GM10266 (cell line): ENCODE results near the gene HPSE2.

Source experiments
- DNase-seq: peaks from one replicate; pipeline ENCODE4 v3.0.0; 2012; ENCODE audit errors: extremely low spot score
- TF ChIP-seq, protein P1 (sequence below): IDR thresholded peaks from 2 replicates; pipeline ENCODE4 v1.5.1; 2012; ENCODE audit warnings: mild to moderate bottlenecking, low read depth; ENCODE audit not compliant: control insufficient read depth, insufficient read depth; ENCODE audit errors: missing control alignments

Gene HPSE2

DNA sequence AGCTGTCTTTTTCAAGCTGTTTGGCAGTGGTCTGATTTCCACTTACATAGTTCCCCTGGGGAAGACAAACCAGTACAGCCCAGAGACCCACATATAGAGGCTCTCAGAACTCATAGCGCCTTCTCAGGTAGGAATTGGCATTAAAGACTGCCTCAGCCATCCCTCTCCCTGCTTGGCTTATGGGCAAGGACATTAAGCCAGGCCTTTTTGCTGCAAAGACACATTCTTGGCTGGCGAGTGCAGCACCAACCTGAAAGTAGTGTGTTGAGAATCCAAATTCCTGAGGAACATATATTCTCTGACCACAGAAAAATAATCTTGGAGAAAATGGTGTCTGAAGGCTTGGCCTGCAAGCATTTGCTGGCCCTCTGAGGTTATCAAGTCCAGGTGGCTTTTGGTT is 749.7 kb downstream of the HPSE2 start:
- no peak for DNase-seq
- TF ChIP-seq, protein P1, sequence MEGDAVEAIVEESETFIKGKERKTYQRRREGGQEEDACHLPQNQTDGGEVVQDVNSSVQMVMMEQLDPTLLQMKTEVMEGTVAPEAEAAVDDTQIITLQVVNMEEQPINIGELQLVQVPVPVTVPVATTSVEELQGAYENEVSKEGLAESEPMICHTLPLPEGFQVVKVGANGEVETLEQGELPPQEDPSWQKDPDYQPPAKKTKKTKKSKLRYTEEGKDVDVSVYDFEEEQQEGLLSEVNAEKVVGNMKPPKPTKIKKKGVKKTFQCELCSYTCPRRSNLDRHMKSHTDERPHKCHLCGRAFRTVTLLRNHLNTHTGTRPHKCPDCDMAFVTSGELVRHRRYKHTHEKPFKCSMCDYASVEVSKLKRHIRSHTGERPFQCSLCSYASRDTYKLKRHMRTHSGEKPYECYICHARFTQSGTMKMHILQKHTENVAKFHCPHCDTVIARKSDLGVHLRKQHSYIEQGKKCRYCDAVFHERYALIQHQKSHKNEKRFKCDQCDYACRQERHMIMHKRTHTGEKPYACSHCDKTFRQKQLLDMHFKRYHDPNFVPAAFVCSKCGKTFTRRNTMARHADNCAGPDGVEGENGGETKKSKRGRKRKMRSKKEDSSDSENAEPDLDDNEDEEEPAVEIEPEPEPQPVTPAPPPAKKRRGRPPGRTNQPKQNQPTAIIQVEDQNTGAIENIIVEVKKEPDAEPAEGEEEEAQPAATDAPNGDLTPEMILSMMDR, result no peak

DNA sequence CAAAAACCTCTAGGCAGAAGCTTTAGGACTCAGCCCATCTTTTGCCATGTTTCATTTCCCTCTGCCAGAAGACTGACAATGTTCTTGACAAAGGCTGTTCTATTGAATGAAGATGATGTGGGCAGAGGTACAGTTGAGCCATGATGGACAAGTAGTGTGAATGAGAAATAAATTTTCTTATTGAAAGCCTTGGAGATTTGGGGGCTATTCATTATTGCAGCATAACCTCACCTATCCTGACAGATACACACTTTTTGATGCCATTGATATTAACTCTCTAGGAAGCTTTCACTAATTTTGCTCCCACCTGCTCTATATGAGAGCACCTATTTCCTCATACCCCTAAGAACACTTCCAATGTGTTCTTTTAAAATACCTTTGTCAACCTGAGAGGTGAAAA is 752.0 kb downstream of the HPSE2 start:
- DNase-seq, result no peak
- TF ChIP-seq, protein P1, result no peak

DNA sequence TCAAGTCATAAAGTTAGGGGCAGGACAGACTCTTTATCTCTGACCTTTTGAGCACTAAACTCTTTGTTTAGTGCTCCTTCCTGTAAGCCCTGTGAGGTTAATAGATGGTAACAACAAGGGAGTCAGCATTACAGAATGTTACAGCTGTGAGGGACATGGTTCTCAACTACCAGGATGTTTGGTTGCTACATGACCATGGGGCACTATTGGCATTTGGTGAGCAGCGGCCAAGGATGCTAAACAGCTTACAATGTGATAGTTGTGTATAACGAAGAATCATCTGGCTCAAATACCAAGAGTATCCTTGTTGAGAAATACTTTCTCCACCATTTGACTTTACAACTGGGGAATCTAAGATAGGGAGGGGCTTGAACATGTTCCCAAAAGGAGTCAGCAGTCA is 753.6 kb downstream of the HPSE2 start:
- TF ChIP-seq, protein P1, result no peak

DNA sequence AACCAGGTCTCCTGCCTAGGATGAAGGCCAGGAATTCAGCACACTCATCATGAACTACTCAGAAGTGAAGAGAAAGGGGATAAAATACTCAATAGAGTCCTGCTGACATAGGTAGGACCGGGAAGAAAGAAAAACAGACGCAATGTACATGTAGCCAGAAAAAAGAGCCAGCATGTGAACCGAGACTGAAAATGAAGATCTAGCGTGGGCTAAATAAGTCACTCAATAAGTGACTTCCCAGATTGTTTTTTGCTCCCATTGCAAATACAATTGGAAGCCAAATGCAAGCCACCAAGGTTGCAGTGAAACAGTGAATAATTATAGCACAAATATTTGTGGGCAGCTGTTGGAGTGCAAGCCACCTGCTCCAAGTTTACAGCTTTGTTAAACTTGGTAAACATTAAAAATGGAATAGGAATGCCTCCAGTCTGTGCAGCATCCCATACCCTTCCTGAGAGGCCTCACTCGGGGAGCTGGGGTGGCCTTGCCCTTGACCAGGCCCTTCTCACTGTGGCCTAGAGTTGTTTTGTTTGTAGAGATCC is 754.2 kb downstream of the HPSE2 start:
- TF ChIP-seq, protein P1, result no peak
- no peak for DNase-seq

More for the DNA sequence above, 753.6 kb downstream of the HPSE2 start:
- no peak for DNase-seq

DNA sequence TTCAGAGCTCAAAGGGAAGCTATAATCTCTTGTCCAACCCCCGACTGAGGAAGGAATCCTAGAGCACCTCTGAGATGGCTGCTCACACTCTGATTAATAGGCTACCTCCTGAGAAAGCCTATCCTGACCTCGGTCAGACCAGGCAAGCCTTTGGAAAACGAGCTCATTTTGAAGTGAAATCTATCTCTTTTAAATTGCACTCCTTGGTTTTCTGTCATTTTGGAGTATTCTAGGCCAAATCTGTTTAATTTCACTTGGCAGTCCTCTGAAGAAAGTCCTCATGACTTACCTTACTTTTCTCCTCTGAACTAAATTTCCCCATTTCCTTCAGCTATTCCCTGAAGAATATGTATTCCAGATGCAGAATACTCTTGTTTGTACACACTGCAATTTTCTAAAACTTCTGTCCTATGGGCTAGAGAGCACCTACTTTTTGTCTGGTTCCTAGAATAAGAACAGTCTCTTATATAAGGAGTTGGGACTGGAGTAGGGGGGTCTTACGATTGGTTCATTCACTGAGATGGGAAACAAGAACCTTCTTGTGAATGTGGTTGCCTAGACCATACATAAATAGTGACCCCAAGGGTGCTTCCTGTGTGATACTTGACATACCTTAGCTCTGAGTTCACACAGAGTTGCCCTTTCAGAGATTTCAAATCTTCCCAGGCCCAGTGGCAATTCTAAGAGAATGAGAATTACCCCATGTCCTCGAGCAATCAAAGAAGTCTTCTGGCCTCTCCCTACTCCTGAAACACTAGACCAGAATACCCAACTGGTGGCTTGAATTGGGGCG is 757.0 kb downstream of the HPSE2 start:
- DNase-seq, result peak; percentile 60
- TF ChIP-seq, protein P1, result no peak

DNA sequence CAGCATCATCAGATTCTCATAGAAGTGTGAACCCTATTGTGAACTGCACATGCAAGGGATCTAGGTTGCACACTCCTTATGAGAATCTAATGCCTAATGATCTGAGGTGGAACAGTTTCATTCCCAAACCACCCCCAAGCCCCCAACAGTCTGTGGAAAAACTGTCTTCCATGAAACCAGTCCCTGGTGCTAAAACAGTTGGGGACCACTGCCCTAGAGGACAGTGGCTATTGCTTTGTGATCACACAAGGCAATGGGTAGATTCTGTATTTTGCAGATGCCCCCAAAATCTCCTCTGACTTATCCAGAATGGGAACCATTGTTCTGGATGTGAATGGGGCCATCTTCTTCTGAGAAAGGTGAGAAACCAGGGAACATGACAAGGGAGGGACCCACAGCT is 757.8 kb downstream of the HPSE2 start:
- TF ChIP-seq, protein P1, result no peak
- no peak for DNase-seq

DNA sequence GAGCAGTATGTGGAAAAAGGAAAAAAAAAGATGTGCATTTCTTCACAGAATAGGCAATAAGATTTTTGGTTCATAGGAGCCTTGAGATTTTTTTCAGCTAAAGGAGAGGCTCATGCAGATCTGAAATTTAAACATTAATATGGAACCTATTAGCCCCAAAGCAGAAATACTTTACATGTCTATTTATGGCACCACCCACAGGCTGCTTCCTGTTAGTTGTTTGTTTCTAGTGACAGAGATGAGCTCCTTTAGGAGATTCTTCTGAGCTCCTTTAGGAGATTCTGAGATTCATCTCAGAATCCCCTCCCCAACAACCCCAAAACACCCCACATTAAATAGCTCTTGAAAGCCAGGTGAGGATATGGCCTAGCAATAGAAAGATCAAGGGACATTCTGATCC is 761.0 kb downstream of the HPSE2 start:
- peak; percentile 45 for DNase-seq
- TF ChIP-seq, protein P1, result no peak
